ENCODE results near the gene SMAD9.
A peak's percentile ranks its signal among the peaks of the same experiment; 100 is the strongest.

The SMAD9 gene

DNA sequence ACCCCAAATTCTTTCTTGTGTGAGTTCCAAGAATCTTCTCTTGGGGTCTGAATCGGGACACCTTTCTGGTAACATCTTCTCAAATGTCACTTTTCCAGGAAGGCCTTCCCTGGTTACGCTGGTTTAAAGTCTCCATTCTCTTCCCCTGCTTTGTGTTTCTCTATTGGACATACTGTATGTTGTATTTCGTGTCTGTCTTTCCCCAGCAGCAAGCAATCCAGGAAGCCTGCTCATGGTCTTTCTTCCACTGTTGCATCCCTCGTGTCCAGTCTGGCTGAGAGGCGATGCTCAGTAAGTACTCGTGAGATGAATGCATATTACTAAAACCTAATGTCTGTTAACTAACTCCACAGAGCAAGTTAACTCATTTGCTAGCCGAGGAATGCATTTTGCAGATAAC lies 57.3 kb downstream of the SMAD9 start:
- DNase-seq (ENCODE audit: low spot score) = no peak

DNA sequence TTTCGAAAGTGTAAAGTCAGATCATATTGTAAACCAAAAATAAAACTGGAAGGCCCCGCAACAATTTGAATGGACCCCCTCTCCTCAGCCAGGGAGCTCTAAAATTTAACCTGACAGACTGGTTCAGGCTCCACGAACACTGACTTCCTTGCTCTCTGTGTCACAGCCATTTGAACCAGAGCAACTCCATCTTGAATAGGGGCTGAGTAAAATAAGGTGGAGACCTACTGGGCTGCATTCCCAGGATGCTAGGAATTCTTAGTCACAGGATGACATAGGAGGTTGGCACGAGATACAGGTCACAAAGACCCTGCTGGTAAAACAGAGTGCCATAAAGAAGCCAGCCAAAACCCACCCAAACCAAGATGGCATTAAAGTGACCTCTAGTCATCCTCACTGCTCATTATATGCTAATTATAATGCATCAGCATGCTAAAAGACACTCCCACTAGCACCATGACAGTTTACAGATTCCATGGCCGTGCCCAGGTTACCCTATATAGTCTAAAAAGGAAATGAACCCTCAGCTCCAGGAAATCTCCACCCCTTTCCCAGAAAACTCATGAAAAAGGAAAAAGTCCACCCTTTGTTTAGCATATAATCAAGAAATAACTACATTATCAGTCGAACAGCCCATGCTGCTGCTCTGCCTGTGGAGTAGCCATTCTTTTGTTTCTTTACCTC lies 57.9 kb downstream of the SMAD9 start:
- no peak for DNase-seq (ENCODE audit: low spot score)

DNA sequence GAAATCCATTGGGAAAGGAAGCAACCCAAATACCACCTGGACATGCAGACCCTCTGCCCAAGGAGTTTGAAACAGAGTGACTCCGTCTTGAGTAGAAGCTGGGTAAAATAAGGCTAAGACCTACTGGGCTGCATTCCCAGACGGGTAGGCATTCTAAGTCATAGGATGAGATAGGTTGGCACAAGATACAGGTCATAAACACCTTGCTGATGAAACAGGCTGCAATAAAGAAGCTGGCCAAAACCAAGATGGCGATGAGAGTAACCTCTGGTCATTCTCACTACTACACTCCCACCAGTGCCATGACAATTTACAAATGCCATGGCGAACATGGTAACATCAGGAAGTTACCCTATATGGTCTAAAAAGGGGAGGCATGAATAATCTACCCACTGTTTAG lies 60.8 kb downstream of the SMAD9 start:
- DNase-seq (ENCODE audit: low spot score) = no peak

DNA sequence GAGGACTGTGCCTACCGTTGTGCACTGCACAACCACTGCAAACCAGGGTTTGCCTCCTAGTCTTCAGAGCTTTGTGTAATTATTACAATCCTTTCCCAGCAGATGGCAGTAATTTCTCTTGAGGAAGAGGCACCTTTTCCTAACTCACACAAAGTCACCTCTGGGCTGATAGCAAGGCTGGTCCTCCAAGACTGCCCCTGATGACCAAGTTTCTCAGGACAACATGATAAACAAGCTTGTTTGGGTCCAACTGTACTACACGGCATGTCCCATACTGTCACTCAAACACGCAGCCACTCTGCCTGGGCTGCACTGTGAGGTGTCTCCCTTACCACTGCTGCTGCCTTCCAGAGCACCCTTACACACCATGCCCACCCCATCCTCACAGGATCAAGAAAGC lies 61.7 kb downstream of the SMAD9 start:
- peak; percentile 67 for DNase-seq (ENCODE audit: low spot score)

DNA sequence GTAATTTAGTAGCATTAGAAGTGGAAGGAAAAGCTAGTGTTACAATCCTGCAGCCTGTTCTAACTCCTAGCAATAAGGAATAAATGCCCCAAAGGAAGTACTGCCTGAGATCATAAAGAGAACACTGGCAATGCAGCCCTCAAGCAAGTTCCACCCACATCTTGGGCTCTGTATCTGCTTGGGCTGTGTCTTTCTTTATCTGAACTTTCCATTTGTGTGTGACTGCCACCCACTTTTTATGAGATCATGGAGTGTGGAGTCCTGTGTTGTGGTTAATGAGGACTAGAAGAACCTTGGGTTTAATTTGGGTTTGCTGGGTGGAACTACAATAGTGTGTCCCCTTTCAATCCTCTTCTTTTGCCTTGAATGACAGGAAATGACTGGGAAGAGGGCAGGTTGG lies 62.8 kb downstream of the SMAD9 start:
- no peak for DNase-seq (ENCODE audit: low spot score)

DNA sequence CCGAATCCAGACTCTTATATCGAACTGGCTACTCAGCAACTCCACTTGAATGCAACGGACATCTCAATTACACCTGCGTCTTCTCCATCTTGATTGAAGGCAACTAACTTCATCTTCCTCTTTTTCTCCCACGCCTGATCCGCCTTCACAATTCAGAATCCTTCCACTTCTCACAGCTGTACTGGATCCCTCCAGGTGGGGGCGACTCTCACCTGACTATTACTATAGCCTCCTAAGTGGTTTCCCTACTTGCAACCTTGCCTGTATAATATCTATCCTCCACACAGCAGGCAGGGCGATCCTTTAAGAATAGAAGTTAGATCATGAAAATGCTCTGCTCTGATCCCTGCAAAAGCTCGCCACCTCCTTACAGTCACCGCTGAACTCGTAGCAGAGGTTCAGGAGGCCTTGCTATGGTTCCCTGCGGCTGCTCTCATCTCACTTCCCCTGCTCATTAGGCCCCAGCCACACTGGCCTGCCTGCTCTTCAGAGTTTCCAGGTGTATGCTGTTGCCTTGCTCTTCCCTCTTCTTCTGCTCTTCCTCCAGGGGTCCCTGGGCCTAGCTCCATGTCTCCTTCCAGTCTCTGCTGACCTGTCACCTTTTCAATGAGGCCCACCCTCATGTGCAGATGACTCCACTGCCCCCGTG lies 69.1 kb downstream of the SMAD9 start:
- DNase-seq (ENCODE audit: low spot score) = no peak

DNA sequence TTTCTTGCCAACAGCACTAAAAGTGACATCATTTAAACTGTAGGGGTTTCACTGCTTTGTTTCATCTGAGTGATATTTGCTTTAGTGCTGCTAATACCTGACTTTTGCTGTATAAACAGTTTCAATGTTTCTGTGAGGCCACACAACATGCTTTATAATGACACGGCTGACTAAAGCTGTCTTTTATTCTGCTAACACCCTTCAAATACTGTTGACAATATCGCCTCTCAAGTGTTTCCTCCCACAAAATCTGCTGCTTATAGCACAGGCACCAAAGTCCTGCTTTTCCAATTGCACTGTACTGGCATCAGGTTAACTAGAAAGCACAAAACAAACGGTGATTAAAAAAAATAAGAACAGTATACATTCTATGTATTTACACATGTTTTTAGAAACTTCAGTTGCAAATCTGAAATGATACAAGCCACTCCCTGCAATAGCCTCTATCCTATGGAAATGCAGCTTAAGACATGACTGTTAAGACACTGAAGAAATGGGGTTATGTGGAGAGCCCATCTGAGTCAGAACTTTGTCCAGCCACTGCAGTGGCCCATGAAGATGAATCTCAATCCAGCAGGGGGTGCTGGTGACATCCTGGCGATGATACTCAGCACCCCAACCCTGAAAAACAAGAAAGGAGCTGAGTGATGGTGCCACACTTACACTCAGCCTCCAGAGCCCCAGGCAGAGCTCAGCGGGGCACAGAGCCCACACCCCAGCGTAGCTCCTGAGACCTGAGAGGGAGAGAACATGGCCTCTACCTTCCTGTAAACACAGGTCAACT lies 71.6 kb downstream of the SMAD9 start:
- peak; percentile 16 for DNase-seq (ENCODE audit: low spot score)

DNA sequence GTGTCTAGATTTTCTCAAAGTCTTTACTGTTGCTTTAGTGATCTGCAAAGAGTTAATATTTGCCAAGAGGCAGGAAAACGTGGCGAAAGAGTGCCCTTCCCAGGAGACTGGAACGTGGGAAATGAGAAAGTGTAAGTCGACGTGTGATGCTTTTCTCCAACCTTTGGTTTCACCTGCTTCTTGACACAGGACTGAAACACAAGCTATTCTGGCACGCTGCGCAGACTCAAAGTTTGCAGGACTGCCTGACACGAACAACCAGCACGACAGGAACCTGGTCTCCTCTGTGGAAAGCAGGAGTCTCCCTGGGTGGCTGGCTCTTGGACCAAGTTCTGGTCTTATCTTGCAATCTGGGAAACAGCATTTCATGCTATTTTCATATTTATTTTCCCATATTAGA lies 72.4 kb downstream of the SMAD9 start:
- no peak for DNase-seq (ENCODE audit: low spot score)

DNA sequence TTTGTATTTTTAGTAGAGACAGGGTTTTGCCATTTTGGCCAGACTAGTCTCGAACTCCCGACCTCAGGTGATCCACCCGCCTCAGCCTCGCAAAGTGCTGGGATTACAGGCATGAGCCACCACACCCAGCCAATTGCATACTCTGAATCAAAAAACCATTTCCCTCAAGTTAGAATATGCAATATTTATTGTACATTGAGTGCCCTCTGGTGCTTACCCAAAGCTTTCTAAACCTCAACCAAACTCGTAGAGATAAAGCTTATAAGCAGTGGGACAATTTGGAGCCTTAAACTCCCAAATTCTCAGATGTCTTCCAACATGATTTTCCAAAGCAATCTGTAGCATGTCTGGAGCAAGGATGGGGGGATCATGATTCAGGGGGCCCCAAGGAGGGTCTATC lies 78.6 kb downstream of the SMAD9 start:
- no peak for DNase-seq (ENCODE audit: low spot score)

DNA sequence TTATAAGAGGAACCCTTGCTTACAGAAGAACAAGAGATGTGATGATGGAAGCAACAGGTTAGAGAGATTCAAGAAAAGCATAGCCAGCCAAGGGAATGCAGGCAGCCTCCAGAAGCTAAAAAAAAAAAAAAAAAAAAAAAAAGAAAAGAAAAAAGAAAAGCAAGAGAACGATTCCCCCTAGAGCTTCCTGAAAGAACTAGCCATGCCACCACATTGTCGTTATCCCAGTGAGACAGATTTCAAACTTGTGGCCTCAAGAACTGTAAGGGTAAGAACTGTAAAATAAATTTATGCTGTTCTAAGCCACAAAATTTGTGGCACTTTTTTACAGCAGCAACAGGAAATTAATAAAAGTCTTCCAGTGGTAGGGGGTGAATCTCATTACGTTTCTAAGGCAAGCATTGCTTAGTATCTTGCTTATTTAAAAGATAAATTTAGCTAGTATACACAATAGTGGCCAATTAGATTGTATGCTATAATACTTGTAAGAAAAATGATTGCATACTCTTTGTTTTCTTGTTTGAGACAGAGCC lies 79.3 kb downstream of the SMAD9 start:
- DNase-seq (ENCODE audit: low spot score) = no peak

DNA sequence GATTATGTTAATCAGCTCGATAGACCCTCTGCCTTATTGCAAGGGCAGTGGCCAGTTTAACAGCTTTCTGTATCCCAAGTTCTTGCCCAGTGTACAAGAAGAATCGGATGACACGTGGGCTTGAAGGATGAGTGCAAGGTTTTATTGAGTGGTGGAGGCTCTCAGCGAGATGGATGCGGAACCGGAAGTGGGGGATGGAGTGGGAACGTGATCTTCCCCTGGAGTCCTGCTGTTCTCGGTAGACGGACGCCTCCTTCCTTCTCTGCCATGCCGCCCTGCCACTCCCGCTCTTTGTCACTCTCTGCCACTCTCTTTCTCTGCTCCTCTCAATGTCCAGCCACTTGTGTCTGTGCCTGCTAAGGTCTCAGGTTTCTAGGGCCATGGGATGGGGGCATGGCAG lies 80.1 kb downstream of the SMAD9 start:
- no peak for DNase-seq (ENCODE audit: low spot score)

DNA sequence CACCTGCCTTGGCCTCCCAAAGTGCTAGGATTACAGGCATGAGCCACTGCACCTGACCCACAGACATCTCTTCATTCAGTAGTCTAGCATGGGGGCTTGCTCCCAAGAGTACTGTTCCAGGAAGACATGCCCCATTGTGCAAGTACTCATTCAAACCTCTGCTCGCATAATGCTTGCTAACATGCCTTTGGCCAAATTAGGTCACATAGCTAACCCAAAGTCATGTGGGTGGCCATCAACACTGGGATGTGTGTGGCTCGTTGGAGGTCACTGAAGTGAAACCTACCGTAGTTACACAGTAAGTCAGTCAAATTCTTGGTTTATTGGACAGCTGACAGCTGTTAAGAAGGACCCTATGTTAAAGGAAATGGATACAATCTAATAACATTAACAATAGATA lies 80.8 kb downstream of the SMAD9 start:
- DNase-seq (ENCODE audit: low spot score) = no peak

DNA sequence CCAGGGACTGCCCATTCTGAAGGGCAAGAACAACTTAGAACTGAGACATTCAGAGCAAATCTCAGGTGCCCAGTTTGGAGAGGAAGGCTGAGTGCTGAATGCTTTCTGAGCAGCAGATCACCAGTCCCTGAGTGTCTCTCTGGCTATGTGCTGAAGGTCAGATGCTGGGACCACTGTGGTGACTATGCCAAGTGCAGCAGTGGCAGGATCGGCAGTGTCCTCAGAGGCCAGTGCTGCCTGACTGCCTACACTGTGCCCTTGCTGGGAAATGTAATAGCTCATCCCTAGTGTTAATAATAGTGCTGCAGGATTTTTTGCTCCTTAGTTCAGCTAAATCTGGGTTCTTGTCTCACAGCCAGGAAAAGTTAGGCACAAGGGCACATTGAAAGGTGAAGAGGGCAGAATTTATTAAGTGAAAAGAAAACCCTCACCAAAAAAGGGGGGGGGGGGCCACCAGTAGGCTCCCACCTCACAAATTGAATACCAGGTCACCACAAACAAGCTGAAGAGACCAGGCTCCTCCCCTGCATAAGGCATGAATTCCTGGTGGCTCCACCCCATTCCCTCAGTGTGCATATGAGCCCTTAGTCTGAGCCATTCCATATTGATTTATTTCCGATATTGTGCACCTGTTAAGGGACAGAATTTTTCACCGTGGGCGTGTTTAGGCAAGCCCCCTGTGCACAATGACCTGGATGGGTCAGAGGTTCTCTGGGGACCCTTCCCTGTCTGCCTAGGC lies 82.5 kb downstream of the SMAD9 start:
- DNase-seq (ENCODE audit: low spot score) = no peak

DNA sequence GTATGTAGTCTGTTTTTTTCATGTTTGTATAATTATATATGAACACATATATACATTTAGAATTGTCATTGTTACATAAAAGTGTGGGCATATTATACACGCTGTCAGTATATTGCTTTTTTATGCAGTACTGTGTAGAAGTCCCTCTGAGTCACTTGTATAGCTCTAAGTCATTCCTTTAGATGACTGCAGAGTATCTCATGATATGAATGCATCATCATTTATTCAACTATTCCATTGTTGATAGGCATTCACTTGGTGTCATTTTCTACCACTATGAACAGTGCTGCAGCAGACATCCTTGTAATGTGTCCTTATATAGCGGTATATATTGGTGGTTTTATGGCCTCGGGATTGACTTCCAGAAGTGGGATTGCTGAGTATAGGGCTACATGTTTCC lies 85.7 kb downstream of the SMAD9 start:
- no peak for DNase-seq (ENCODE audit: low spot score)

DNA sequence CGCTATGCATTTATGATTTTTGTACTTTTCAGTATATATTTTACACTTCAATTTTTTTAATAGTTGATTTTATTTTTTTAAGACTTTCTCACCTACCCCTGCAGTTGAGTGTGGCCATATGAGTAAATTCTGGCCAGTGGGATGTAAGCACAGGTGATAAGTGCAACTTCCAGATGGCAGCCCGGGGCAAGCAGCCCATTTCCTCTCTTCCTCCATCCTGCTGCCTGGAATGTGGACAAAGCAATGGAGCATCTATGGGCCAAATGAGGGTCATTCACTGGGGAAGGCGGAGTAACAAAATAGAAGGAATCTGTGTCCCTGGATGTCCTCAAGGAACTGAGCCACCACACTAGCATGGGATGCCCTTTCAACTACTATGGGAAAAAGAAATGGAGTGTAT lies 88.7 kb downstream of the SMAD9 start:
- no peak for DNase-seq (ENCODE audit: low spot score)

DNA sequence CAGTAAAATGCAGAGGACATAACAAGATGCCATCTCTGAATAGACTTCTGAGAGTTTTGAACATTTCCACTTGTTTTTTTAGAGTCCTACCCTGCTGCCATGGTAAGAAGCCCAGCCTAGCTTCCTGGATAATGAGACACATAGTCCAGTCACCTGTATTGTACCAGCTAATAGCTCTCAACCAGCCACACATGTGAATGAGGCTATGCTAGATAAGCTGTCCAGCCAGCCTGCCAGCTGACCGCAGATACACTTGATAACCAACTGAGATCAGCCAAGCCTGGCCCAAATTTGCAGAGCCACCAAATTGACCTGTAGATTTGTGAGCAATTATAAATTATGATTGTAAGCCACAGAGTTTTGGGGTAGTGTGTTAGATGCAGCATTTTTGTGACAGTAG lies 90.3 kb downstream of the SMAD9 start:
- DNase-seq (ENCODE audit: low spot score) = no peak

DNA sequence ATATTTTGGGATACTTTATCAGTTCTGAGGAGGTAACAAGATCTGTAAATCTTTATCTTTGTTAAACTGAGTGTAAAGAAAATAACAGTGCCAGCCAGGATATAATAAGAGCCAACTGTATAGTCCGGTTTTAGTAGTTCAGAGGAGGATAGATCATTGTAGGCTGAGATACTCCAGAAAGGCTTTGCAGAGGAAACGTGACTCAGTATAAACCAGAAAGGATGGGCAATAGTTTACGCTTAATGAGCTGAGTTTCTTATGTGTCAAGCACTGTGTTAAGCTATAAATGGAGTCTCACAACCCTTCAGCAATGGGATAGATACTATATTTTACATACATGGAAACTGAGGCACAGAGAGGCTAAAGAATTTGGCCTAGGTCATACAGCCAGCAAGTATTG lies 97.3 kb downstream of the SMAD9 start:
- DNase-seq (ENCODE audit: low spot score) = no peak

DNA sequence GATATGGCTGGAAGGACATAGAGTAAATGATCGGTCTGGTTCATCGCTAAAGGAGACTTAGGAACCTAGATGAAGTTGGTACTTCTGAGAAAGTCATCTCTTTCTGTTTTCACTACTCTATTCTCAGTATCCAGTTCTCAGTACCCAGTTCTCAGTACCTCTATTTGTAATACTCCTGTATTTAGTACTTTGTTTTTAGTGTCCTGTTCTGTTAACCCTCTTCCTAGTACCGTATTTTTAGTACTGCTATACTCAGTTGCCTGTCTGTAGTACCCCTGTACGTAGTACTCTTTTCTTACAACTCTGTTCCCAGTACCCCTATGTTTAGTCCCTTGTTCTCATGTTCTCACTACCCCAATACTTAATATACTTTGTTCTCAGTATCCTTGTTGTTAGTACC lies 99.8 kb downstream of the SMAD9 start:
- no peak for DNase-seq (ENCODE audit: low spot score)

DNA sequence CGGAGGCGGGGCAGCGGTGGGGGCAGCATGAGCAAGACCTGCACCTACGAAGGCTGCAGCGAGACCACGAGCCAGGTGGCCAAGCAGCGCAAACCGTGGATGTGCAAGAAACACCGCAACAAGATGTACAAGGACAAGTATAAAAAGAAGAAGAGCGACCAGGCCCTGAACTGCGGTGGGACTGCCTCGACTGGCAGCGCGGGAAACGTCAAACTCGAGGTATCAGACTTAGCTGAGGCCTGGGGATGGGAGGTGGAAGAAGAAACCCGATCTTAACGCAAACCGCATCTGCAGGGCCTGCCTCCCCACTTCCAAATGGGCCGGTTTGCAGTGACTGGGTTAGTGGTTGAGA lies 100.3 kb downstream of the SMAD9 start:
- DNase-seq (ENCODE audit: low spot score) = peak; percentile 30

DNA sequence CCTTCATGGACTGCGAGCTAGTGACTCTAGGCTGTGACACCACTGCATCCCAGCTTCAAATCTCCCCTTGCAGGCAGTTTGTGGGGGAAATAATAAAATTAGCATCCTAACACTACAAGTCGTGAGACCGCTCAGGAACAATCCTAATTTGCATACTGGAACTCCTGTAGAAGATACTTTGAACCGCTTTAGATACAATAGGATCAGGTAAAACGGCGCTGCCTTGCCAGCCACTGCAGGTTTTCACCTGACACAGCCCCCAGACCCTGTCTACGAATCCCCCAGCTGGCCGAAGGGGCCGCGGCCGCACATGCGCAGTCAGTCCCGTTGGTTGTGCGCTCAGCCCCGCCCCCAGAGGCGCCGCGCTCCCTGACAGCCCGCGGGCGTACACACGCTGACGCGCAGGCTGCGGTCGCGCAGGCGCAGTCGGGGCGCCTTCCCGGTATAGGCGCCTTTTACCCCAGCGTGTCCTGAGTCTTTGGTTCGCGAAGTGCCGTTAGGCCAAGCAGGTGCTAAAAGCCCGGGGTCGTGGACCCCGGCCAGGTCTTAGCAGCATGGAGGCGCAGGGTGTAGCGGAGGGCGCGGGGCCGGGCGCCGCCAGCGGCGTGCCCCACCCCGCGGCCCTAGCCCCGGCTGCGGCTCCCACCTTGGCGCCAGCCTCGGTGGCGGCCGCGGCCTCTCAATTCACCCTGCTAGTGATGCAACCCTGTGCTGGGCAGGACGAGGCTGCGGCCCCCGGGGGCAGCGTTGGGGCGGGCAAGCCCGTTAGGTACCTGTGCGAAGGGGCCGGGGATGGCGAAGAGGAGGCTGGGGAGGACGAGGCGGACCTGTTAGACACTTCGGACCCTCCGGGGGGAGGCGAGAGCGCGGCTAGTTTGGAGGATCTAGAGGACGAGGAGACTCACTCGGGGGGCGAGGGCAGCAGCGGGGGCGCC lies 101.0 kb downstream of the SMAD9 start, which contains the start of gene RFXAP:
RFXAP (plus strand) TSS at position 419 of the 935 bp plus-strand sequence; CDS start at position 555, 136 bp downstream.
- peak; percentile 99 for DNase-seq (ENCODE audit: low spot score)
